ENCODE results near the gene TREH.

- TF ChIP-seq CTCF (IDR thresholded peaks at IDR 0.05): no peak
- no peak for TF ChIP-seq EP300 (IDR thresholded peaks at IDR 0.05)
- no peak for TF ChIP-seq POLR2AphosphoS5 (IDR thresholded peaks at IDR 0.05)
- TF ChIP-seq POLR2A (IDR thresholded peaks at IDR 0.05): no peak
These were observed 43.8 kb downstream of the TREH start for GRCh38 chr11:118635642-118636041.

All from sigmoid colon (tissue), 4 donors.